GM18867 (cell line): ENCODE measurements around the gene CSF2RB.

Experiments used
- ATAC-seq: cut with Tn5 transposase; IDR thresholded peaks from one replicate; pipeline ENCODE4 v1.9.1; 2021; ENCODE audit warnings: mild to moderate bottlenecking, moderate library complexity; ENCODE audit not compliant: unreplicated experiment

CSF2RB gene

DNA sequence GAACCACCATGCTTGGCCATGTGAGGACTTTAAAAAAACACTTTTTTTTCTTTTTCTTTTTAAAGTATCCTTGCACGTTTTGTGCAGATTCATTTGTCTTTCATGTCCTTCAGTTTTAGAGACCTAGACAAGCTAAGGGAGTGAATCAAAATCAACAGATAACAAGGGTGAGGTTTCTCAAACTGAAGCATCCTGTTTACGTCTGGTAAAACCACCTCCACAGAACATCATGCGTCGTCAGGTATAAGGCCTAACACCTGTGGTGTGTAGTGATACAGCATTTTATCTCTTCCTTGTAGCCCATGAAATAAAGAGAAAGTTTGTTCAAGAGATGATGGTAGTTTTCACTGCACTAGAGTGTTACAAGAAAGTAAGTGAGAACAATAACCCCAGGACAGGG is 26.3 kb upstream of the CSF2RB start:
- ATAC-seq: no peak

GRCh38 chr22:36891646-36892045 is 21.8 kb upstream of the CSF2RB start:
- ATAC-seq: no peak

DNA sequence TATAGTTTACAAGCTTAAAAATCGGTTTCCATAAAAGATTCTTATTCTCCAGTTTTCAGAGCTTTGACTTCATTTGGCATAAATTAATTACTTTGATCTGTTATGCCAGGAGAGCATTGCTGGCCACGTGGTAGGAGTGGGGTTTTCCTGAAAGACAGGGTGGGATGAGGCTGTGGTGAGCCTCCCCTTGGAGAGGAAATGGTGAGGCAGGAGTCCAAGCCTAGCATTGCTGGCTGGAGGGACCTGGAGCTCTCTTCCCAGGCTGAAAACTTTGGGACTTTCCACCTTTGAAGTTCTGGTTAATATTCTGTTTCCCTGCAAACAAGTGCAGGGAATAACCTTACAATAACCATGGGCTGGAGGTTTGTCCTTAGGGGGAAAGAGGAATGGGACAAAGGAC is 21.1 kb upstream of the CSF2RB start:
- ATAC-seq: no peak

GRCh38 chr22:36893262-36893661 is 20.2 kb upstream of the CSF2RB start:
- ATAC-seq: no peak

- no peak for ATAC-seq
Measured at GRCh38 chr22:36894266-36894665, 19.2 kb upstream of the CSF2RB start.

DNA sequence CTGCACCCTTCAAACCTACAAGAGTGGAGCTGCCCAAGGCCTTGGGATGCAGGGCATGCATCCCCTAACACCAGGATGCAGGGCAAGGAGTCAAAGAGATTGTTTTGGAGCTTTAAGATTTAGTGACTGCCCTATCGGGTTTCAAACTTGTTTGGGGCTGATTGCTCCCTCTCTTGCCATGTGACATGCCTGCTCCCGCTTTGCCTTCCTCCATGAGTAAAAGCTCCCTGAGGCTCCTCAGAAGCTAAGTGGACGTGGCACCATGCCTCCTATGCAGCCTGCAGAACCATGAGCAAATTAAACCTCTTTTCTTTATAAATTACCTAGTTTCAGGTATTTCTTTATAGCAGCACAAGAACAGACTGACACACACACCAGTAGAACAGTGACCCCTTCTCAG is 15.8 kb upstream of the CSF2RB start:
- no peak for ATAC-seq

GRCh38 chr22:36898690-36899089 is 14.7 kb upstream of the CSF2RB start:
- no peak for ATAC-seq

DNA sequence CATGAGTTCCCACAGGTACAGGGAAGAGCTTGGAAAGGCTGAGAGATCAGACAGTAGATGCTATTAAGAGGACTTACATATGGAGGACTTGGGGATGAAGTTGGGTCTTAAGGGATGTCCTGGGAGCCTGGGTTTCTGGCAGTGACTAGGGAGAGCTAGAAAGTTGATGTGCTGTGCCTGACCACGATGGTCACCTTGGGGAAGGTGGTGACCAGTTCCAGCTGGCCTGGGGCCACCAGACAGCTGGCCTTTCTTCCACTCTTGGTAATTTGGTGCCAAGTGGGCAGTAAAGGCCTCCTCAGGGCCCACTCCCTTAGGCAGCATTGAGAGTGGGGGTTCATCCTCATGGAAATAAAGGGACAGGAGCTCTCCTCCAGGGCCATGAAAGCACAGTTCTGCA is 13.9 kb upstream of the CSF2RB start:
- no peak for ATAC-seq

DNA sequence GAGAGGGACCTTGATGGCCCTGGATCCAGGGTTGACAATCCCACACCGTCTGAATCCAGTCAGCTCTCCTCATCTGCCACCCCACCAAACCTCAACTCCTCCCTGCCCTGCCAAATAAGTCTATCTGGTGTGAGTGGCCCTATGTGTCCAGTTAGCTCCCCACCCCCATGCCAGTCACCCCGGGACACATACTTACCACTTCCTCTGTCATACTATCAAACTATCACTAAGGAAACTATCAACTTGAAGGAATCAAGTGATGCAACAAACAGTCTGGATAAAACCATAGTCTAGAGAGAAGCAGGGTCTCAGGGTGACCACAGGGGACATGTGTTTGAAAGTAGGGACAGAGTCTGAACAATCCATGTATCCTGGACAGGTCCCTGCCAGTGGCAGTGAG is 13.2 kb upstream of the CSF2RB start:
- ATAC-seq: no peak

DNA sequence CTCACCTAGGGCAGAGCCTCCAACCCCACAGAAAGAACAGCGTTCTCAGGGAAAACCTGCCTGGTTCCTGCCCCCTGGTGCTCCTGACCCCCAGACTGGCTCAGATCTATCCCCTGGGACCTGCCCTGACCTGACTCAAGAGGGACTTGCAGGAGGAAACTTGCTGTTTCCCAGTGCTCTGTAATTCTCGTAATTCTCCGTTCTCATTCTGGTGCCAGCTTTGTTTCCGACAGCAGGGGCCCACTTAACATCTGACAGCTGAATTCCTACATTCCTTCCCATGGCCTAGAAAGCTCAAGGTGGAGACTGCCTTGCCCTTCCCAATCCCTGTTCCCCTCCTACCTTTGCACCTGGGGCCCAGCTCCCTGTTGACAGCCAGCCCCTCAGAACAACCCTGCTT is 12.5 kb upstream of the CSF2RB start:
- ATAC-seq: no peak

DNA sequence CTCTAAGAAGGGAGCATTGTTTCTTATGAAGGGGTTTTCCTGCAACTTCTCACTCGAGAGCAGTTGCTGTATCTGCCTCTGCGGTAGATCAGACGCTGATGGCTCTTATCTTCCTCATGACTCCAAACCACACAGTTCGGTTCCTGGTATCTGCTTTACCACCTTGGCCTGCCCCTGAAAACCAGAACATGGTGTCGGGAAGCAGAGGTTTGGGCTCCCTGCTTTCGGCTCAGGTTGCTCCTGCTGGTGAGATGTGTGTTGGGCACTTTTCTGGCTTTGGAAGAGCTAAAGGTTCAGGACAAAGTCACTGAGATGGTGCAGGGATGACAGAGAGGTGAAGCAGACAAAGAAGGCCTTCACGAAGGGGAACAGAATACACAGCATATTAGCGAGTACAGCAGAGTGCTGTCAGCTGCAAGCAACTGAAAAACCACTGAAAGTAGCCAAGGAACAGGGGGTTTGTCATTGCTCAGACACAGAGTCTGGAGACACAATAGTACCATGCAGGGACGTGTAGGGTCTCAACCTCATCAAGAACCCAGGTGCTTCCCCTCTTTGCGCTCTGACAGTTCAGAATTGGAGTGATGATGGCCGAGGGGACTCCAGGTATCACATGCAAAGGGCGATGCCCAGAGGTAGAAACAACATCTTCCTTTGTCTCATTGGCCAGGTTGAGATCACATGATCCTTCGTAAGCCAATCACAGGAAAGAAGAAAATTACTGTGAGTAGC is 11.9 kb upstream of the CSF2RB start:
- no peak for ATAC-seq

DNA sequence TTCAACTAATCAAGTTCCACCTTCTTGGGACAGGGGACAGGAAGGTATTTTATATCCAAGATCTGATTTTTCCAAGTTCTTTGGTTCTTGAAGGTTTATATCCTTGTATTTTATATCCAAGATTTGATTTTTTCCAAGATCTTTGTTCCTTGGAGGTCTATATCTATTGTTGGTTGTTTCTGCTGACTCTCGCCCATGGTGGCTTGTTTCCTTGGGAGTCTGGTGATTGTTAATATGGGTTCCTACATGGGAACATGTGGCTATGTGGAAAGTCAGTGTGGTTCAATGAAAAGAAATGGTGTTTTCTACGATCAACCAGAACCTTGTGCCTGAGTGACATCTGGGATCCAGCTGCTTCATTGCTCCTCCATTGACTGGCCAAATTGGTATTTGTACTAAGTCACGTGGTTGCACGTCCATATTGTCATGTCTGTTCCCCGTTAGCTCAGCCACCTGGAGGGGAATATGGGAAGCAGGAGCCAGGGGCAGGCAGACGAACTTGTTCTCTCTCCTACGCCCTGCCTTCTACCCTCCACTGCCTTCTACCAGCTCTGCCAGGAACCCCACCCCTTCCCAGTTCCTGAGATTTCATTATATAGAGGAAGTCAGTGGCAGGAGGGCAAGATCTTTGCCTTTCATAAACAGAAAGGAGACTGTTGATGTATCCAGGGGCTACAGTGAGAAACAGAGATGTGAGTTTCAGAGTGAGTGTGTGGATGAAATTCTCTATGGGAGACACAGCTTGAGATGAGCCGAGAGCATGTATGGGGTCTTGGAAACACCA is 11.1 kb upstream of the CSF2RB start:
- ATAC-seq: no peak

GRCh38 chr22:36904260-36904880 is 9.1 kb upstream of the CSF2RB start:
- no peak for ATAC-seq

- ATAC-seq: no peak
Measured at GRCh38 chr22:36907253-36908195, 5.9 kb upstream of the CSF2RB start.

DNA sequence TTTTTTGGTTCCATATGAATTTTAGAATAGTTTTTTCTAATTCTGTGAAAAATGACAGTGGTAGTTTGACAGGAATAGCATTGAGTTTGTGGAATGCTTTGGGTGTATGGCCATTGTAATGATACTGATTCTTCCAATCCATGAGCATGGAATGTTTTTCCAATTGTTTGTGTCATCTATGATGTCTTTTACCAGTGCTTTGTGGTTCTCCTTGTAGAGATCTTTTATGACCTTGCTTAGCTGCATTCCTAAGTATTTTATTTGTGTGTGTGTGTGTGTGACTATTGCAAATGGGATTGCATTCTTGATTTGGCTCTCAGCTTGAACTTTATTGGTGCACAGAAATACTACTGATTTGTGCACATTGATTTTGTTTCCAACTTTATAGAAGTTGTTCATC is 3.0 kb upstream of the CSF2RB start:
- ATAC-seq: no peak

DNA sequence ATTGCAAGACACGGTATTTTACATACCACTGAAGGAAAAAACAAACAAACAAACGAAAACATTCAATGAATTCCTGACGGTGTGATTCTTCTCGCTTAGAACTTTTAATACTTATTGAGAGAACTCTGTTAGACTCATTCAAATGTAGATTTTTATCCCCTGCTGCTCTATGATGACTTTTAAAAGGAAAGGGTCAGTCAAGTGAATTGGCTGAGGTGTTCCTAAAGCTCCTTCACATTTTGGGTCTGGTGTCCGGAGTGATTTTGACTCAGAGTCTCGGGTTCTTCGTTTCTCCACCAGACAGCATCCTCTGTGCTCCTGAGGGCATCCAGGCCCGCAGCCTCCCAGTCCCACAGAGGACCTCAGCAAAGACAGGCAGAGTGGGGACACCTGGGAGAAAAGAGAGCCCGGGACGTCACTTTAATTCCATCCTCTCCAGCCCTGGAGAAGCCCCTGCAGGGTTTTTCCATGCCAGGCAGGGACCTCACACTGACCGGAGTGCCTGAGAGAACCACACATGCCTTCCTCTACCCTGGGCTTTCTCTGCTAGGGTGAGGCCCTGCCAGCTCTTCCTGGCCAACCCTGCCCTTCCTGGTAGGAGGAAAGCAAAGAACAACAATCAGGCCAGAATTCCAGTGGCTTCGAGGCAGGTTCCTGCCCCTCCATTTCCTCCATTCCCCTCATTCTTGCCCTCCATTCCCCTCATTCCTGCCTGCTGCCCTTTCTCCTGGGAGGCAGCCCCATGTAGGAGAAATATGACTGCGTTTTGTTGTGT is 1.4 kb upstream of the CSF2RB start:
- ATAC-seq: no peak

DNA sequence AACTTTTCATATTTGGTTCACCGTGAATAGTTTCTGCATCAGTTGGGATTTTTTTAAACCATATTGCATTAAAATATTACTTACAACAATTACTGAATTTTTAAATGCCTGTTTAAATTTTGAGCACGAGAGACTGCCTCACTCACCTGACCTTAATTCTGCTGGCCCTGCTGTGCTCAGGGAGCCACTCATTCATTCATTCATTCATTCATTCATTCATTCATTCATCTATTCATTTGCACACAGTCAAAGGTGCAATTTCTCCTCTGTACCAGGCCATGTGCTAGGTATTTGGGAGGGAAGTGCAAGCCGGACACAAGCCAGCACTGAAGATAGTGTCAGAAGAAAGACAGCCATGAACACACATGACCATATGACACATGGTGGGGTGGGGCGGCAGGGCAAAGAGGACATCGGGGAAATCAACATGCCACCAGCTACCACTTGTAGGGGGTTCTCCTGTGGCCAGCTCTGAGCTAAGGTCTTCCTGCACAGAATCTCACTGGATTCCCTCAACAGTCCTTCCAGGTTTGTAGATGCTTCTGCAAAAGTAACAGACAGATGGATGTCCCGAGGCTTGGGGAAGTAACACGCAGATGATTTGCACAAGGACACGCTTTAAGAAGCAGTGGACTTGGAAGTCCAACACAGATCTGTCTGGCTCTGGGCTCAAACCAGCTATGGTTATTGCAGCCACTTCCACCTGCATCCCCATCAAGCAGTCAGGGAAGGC is 568 bp upstream of the CSF2RB start:
- ATAC-seq: no peak

GRCh38 chr22:36914390-36914752 is 943 bp downstream of the CSF2RB start:
- ATAC-seq: no peak

DNA sequence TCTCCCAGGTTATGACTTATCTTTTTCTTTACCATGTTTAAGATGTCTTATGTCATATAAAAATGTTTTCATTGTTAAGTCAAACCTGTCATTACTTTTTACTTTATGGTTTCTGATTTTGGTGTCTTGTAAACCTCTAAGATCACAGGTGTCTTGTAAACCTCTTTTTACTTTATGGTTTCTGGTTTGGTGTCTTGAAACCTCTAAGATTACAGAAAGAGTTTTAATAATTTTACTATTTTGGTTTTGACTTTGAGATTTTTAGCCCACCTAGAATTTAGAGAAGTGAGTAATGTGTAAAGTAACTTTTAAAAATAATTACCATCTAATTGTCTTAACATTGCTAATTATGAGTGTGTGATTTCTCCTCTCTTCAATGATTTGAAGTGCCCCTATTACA is 2.6 kb downstream of the CSF2RB start:
- ATAC-seq: no peak
